ENCODE data around the gene PACRG.

PACRG gene

DNA sequence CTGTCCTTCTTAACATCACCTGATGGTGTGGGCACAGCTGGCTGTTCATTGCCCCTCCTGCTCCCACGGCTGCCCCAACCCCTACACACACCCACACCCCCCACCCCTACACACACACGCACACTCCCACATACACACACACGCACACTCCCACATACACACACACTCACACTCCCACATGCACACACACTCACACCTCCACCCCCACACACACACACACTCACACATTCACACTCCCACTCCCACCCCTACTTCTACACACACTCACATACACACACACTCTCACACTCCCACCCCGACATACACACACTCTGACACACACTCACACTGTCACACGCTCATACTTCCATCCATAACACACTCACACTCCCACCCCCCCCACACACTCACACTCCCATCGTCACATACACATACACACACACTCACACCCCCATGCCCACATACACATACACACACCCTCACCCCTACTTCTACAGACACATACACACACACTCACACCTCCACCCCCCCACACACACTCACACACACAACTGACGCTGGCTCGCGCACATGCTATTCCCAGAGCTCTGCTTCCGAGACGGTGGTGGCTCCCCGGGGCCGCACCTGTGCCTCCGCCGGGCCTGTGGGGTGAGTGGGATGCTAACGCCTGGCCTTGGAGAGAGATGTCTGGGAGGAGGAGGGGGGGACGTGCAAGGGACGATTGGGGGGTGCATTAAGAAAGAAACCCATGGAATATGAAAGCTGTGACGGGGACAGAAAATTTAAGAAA is 512.0 kb downstream of the PACRG start:
- TF ChIP-seq, protein P1, sequence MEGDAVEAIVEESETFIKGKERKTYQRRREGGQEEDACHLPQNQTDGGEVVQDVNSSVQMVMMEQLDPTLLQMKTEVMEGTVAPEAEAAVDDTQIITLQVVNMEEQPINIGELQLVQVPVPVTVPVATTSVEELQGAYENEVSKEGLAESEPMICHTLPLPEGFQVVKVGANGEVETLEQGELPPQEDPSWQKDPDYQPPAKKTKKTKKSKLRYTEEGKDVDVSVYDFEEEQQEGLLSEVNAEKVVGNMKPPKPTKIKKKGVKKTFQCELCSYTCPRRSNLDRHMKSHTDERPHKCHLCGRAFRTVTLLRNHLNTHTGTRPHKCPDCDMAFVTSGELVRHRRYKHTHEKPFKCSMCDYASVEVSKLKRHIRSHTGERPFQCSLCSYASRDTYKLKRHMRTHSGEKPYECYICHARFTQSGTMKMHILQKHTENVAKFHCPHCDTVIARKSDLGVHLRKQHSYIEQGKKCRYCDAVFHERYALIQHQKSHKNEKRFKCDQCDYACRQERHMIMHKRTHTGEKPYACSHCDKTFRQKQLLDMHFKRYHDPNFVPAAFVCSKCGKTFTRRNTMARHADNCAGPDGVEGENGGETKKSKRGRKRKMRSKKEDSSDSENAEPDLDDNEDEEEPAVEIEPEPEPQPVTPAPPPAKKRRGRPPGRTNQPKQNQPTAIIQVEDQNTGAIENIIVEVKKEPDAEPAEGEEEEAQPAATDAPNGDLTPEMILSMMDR (IDR thresholded peaks at IDR 0.05): no peak

DNA sequence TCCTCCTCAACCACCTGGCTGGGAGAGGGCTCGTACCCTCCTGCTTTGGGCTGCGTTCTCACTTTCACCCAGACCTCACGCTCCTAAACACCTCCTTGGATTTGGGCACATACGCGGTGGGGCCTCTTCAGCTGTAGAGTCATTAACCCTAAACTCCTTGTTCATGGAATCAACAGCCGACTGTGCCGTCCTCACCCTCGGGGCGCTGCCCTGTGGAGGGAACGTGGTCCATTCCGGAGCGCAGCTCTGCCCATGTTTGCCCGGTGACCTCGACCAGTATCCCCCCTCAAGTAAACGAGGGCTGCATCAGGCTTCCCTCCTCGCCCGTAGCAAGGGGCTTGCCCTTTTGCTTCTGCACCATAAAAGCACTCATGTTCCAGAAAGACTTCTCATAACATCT is 512.8 kb downstream of the PACRG start:
- TF ChIP-seq, protein P1 (IDR thresholded peaks at IDR 0.05): no peak

DNA sequence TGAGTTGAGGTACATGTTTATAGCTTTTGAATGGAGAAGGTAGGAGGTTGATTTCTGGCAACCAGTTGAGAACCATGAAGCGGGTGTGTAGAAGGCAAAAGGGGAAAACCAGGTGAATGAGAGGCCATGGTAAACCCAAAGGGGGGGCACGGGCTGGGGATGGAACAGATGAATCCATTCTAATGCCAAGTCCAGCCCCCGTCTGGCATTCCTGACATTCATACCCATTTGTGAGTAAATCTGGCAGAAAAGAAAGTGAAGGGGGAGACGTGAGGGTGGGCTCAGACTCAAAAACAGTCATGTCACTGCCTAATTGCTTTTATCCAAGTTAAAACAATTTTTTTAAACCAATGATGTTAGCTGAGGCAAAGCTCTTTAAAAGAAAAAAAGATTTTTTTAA is 513.9 kb downstream of the PACRG start:
- TF ChIP-seq, protein P1 (IDR thresholded peaks at IDR 0.05): no peak

DNA sequence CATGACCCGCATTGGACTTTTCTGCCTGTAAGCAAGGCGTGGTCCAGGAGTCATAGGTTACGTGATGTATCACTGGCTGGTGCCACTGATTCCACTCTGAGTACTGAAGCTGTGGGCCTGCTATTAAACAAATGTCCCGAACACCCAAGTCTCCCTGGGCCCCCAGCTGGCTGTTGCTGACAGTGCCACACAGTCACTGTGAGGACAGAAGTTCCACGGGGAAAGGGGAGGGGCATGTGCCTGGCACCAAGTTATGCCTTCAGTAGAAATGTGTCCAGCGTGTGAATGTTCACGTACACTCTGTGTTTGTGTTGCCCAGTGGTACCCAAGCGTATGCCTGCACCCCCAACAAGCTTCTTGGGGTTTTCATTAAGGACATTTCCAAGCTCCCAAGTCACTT is 515.3 kb downstream of the PACRG start:
- TF ChIP-seq, protein P1 (IDR thresholded peaks at IDR 0.05): no peak

DNA sequence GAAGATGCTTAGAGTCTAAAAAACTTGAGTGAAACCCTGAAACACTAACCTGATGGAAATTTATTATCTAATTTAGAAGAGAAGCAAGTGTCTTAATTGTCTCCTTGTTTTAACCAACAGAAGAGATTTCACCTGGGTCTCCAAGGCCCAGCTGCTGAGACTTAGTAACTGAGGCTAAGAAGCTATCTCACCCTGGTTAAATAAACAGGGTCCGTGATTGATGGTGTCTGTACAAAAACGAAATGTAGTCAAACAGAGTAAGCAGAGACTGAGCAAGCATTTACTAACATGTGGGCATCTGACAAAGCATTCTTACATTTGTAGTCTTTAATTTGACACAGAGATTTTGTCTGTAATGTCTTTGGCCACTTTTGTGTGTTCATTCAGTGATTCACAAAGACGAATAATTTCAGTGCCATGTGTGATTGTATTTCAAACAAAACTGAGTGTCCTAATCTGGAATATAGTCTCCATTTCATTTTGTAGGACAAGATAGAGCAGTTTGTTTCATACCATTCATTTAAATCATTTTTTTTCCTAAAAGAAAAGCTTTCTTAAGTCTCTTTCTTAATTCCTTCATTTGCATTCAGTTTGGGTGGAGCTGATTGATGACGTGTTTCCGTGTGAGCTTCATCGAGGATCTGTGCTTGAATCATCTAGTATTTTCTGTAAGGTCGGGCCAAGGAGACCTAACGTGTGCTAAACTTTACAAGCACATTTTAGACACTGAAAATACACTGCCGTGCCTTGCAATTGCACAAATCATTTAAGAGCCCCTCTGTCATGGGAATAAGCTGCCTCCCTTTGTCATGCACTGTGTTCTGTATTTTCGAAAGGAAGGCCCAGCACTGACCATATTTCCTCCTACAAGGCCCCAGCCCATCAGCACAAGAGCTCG is 516.2 kb downstream of the PACRG start:
- TF ChIP-seq, protein P1 (IDR thresholded peaks at IDR 0.05): no peak

DNA sequence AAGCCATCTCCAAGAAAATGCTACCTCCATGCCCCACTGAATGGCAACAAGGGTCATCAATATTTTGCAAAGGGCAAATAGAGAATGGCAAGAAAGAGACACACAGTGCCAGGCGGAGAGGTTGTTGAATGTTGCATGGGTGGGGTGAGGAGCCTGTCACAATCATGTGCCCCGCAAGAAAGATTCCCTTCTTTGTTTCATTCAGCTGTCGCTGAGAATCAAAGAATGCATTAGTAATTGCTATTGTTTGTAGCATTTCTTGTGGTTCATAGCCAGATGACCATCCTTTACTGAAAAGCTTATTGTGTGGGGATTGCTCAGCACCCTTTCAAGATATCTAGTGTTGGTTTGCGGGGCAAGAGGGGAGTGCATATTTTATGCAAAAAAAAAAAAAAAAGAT is 520.3 kb downstream of the PACRG start:
- TF ChIP-seq, protein P1 (IDR thresholded peaks at IDR 0.05): no peak

DNA sequence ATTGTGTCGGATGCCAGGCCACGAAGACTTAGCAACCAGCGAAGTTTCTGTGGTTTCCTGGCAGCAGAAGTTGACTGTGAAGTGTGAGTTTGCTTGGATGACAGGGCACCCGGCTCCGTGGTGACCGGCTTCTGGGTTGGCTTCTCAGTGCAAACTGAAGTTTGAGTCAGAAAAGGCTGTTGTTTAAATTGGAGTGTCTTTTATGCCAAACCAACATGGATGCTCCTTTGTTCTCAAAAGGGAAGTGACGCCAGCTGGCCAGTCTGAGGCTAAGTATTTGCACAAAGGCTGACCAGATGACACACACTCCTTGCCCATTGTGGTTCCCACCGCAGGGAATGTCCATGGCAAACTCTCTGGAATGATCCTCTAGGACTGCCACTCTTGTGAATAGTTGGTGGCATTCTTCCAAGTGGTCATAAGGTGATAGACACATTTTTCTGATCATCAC is 521.9 kb downstream of the PACRG start:
- TF ChIP-seq, protein P1 (IDR thresholded peaks at IDR 0.05): no peak
